Activated effector memory CD4-positive, alpha-beta T cell treated with anti-CD3 and anti-CD28 coated beads, Interleukin-2, amount 50 U/mL, for 16 hours (primary cell): ENCODE results near the gene KCNG4.
A peak's percentile ranks its signal among the peaks of the same experiment; 100 is the strongest.

Experiments used
- DNase-seq: peaks from one replicate; pipeline ENCODE4 v3.0.0-alpha.2; 2020

KCNG4 gene

GRCh38 chr16:84181144-84181915, 58.5 kb downstream of the KCNG4 start:
- no peak for DNase-seq

GRCh38 chr16:84180519-84181140, 59.2 kb downstream of the KCNG4 start:
- DNase-seq, result no peak

- no peak for DNase-seq
Observed at GRCh38 chr16:84179612-84180320, 60.0 kb downstream of the KCNG4 start.

GRCh38 chr16:84178892-84179611, 60.8 kb downstream of the KCNG4 start:
- no peak for DNase-seq

- no peak for DNase-seq
Observed at GRCh38 chr16:84178146-84178765, 61.6 kb downstream of the KCNG4 start.

GRCh38 chr16:84177741-84178073, 62.1 kb downstream of the KCNG4 start:
- no peak for DNase-seq

GRCh38 chr16:84176192-84177053, 63.4 kb downstream of the KCNG4 start:
- DNase-seq, result no peak

GRCh38 chr16:84175350-84176081, 64.3 kb downstream of the KCNG4 start:
- peak; percentile 85 for DNase-seq

- DNase-seq, result no peak
Observed at GRCh38 chr16:84174396-84174795, 65.4 kb downstream of the KCNG4 start.

GRCh38 chr16:84169765-84170310, 70.0 kb downstream of the KCNG4 start:
- DNase-seq, result no peak
